ENCODE data around the gene CD48.
A peak's percentile ranks its signal among the peaks of the same experiment; 100 is the strongest.

Gene CD48

DNA sequence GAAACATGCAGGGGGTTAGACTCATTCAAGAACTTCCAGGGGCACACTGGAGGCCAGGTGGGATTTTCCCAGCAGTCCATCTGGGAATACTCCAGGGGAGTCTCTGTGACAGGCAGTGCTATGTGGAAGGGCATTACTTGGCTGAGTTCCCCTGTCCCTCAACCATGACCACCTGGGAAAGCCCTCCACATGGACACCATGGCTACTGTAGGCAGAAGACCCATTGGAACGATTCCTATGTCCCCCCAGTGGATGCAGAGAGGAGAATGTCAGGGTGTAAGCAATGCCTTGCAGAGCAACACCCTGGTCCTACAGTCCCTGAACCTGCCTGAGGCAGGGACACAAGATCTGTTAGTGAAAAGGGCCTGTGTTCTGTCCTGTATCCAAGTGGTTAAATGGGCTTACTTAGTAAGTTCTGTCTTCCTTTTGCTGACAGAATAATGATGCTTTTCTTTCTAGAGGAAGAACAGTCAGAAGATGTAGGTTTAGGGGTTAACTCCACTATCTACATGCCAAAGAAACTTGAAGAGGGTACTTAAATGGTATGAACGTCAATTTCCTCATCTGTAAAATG lies 78.2 kb downstream of the CD48 start:
- DNase-seq (ENCODE audit: low read depth): no peak

DNA sequence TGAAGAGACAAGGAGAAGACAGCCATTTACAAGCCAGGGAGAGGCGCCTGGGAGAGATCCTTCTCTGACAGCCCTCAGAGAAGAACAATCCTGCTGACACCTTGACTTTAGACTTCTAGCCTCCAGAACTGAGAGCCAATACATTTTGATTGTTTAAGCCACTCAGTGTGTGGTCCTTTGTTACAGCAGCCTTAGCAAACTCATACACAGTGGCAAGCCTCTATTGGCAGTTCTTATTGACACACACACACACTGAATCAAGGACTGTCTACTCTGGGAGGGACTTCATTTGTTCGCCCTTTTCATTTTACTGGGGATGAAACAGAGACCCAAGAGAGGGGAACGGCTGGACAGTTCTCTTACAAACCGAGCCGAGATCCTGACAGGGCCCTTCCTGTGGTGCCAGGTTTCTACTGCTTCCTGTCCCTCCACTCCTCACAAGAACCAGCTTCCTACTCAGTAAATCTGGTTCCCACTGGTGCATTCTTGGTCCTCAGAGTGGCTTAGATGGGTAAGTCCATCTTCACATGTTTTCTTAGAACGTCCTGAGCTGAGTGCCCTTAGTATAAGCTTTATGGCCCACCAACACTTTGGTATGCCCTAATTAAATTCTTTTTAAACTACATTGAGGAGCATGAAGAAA lies 79.5 kb downstream of the CD48 start:
- DNase-seq (ENCODE audit: low read depth): no peak

DNA sequence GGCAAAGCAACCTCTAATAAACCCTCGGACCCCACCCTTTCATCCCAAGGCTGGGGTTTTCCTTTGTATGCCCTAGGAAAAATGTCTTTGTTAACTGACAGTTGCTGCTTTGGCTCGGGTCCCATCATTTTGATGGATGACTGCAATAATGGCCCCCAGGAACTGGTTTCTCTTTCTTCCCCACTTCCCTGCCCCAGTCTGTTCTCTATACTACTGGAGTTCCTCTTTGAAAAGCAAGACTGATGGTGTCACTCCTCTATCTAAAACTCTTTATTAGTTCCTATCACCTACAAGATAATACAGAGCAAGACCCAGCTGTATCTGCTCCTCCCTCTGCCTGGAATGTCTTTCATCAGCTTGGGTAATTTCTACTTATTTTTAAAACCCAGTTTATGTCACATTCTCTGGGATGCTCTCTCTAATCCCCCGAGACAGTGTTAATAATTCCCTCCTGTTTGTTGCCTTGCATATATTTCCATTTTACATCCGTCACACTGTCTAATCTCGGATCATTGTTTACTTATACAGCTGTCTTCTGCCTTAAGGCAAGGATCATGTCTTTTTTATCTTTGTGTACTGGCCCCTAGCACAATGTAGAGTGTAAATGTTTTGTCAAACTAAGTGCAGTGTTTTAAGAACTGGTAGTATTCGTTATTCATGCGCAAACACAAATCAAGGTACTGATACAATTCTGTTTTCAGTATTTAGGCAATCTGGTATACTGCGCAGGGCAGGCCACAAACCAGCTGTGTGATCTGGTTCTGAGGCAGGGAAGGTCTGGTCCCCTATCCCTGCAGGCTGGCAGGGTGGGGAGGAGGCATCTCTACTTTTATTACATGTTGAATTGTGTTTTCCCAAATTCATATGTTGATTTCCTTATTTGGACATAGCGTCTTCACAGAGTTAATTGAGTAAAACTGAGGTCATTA lies 80.8 kb downstream of the CD48 start:
- no peak for DNase-seq (ENCODE audit: low read depth)

DNA sequence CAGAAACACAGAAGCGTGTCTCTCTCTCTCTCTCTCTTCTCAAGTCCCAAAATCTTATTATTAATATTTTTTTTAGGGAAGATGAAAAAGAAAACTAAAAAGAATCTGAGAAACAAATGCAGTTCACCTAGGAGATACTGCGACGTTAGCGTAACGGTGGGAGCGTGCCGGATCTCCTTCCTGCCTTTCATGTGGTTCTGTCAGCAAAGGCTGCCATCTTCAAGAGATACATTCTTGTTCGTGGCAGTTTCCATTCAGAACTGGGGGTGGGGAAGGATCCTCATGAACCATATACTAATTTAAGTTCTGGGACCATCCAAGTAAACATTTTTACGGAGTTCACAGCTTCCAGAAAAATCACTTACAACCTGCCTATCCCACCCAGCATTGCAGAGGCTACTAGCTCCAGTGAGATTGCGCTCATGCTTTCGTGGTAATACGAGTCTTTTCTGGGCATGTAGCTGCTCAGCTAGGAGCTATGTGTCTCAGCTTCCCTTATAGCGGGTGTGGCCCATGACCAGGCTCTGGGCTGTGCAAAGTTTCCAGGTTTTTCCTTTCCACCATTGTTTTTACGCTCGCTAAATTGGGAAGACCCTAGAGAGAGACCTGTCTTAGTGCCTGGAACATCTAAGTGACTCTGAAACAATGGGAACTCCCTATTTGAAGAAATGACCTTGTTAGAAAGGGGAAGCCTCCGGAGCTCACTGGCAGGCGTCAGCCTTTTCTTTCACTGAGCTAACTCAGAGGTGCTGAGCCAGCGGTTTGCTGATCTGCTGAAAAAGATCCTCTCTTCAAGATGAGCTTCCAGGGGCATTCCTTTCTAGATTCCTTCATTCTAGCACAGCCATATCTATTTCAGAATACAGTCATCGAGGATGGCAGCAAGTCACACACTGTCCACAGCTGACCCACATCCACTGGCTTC lies 82.1 kb downstream of the CD48 start:
- DNase-seq (ENCODE audit: low read depth): peak; percentile 76

DNA sequence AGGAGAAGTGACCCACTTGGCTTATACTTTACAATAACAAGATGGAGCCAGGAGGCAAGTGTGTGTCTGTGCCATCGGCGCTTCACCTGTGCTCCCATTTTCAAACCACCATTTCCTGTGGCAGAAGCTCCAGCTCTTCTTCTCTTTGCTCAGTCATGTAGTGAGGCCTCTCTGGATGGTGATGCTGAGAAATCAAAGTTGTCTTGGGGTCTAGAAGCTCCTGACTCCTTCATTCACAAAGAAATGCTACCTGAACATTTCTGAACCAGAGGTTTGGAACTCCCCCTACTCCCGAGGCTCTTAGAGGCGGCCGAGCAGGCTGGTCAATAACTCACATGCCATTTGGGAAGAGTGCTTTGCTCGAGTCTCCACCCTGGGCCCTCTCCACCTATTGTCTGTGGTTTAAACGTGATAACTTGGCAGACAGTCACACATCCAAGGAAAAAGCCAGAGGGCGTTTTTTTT lies 82.8 kb downstream of the CD48 start:
- DNase-seq (ENCODE audit: low read depth): peak; percentile 26
